ENCODE results near the gene PAK5.

Gene PAK5

GRCh38 chr20:9575836-9576235, 263.0 kb downstream of the PAK5 start:
- DNase-seq (ENCODE audit: low read depth): no peak

- no peak for DNase-seq (ENCODE audit: low read depth)
These were observed 264.1 kb downstream of the PAK5 start for GRCh38 chr20:9574776-9575175.

- DNase-seq (ENCODE audit: low read depth): no peak
These were observed 264.7 kb downstream of the PAK5 start for GRCh38 chr20:9574181-9574580.

- DNase-seq (ENCODE audit: low read depth): no peak
These were observed 265.3 kb downstream of the PAK5 start for GRCh38 chr20:9573335-9574151.

GRCh38 chr20:9572670-9573069, 266.2 kb downstream of the PAK5 start:
- DNase-seq (ENCODE audit: low read depth): no peak

- no peak for DNase-seq (ENCODE audit: low read depth)
These were observed 267.1 kb downstream of the PAK5 start for GRCh38 chr20:9571783-9572182.

- DNase-seq (ENCODE audit: low read depth): no peak
These were observed 268.3 kb downstream of the PAK5 start for GRCh38 chr20:9570612-9571011.

GRCh38 chr20:9566977-9567376, 271.9 kb downstream of the PAK5 start:
- DNase-seq (ENCODE audit: low read depth): no peak

GRCh38 chr20:9565910-9566550, 272.8 kb downstream of the PAK5 start:
- no peak for DNase-seq (ENCODE audit: low read depth)

GRCh38 chr20:9557411-9557810, 281.5 kb downstream of the PAK5 start:
- DNase-seq (ENCODE audit: low read depth): no peak

- no peak for DNase-seq (ENCODE audit: low read depth)
These were observed 283.1 kb downstream of the PAK5 start for GRCh38 chr20:9555781-9556180.

- DNase-seq (ENCODE audit: low read depth): no peak
These were observed 286.9 kb downstream of the PAK5 start for GRCh38 chr20:9551808-9552550.

- no peak for DNase-seq (ENCODE audit: low read depth)
These were observed 288.0 kb downstream of the PAK5 start for GRCh38 chr20:9550871-9551270.

GRCh38 chr20:9550283-9550682, 288.6 kb downstream of the PAK5 start:
- DNase-seq (ENCODE audit: low read depth): no peak

GRCh38 chr20:9543214-9543613, 295.7 kb downstream of the PAK5 start:
- DNase-seq (ENCODE audit: low read depth): no peak

GRCh38 chr20:9535449-9535848, 303.4 kb downstream of the PAK5 start:
- DNase-seq (ENCODE audit: low read depth): no peak

GRCh38 chr20:9534025-9534424, 304.9 kb downstream of the PAK5 start:
- DNase-seq (ENCODE audit: low read depth): no peak

GRCh38 chr20:9532069-9532838, 306.6 kb downstream of the PAK5 start:
- no peak for DNase-seq (ENCODE audit: low read depth)

GRCh38 chr20:9531581-9531980, 307.3 kb downstream of the PAK5 start:
- DNase-seq (ENCODE audit: low read depth): no peak

GRCh38 chr20:9523636-9524035, 315.2 kb downstream of the PAK5 start:
- no peak for DNase-seq (ENCODE audit: low read depth)

- no peak for DNase-seq (ENCODE audit: low read depth)
These were observed 318.8 kb downstream of the PAK5 start for GRCh38 chr20:9520086-9520485.

- DNase-seq (ENCODE audit: low read depth): no peak
These were observed 320.2 kb downstream of the PAK5 start for GRCh38 chr20:9518576-9519175.

Measured in stimulated activated CD8-positive, alpha-beta memory T cell treated with anti-CD3 and anti-CD28 coated beads, Interleukin-12 subunit alpha, Interleukin-12 subunit beta, amount 100 ng/mL, for 4 hours (primary cell).